Lower lobe of right lung (tissue), 2 donors: ENCODE measurements around the gene ASB6. TPM values are rescaled to one million over a fixed set of nuclear protein-coding genes. Genes with fewer than 3 reads are reported as not detected.

Experiments used
- ATAC-seq, 2 donors: fragments of 200-7000 bp; cut with Tn5 transposase; one replicate each; pipeline ENCODE4 v1.9.1; 2020 to 2022; ENCODE audit warnings: mild to moderate bottlenecking in 2 of 2, moderate library complexity in 2 of 2
- DNase-seq: peaks from one replicate; pipeline ENCODE4 v3.0.0-alpha.2; 2020
- H3K27ac ChIP-seq: fragments of 200-600 bp; one replicate; pipeline ENCODE4 v1.8.0; 2022
- H3K27me3 ChIP-seq: fragments of 200-600 bp; one replicate; pipeline ENCODE4 v1.8.0; 2022; ENCODE audit warnings: low read depth
- H3K36me3 ChIP-seq: fragments of 200-600 bp; one replicate; pipeline ENCODE4 v1.8.0; 2022; ENCODE audit warnings: mild to moderate bottlenecking
- H3K4me1 ChIP-seq: fragments of 200-600 bp; one replicate; pipeline ENCODE4 v1.8.0; 2022
- H3K4me3 ChIP-seq: fragments of 200-600 bp; one replicate; pipeline ENCODE4 v1.8.0; 2022; ENCODE audit warnings: mild to moderate bottlenecking
- H3K9me3 ChIP-seq: fragments of 200-600 bp; one replicate; pipeline ENCODE4 v1.8.0; 2022
- CTCF ChIP-seq: fragments of 200-600 bp; IDR thresholded peaks from one replicate; pipeline ENCODE4 v1.8.0; 2022; ENCODE audit warnings: antibody characterized with exemption, mild to moderate bottlenecking
- intact Hi-C: fragments of 100-400 bp; cut with DNase I; formaldehyde crosslinking; loops from one replicate; pipeline ENCODE4 v1.11.0; 2022
- total RNA-seq: library from RNA; stranded (reverse); fragmentation: NEBNext Ultra II Directional; extraction: Animal tissue kit (Norgen Biotek cat#: 25700); gene quantifications from one replicate; pipeline ENCODE4 v1.2.1, GENCODE V29; 2021
- donor health status: DM: no; HTN: yes; CAD: no; lungs with severe emphysema.

Gene ASB6
- total RNA-seq, 1 donor from 2014 or later, result 14.6 TPM

- no peak for DNase-seq
Observed at GRCh38 chr9:129669141-129669718, 27.3 kb upstream of the ASB6 start.

GRCh38 chr9:129667850-129668249 lies 25.9 kb upstream of the ASB6 start:
- no peak for DNase-seq
- H3K27ac ChIP-seq, result no peak overlapping the region
- H3K36me3 ChIP-seq, result no peaks in the 10 kb centered on the region
- ATAC-seq, result no peak
- H3K9me3 ChIP-seq, result no peaks in the 10 kb centered on the region
- TF ChIP-seq CTCF, result no peak
- no peak overlapping the region for H3K4me3 ChIP-seq
- peaks cover 3% of the 10 kb centered on the region for H3K4me1 ChIP-seq
- peaks cover 36% of the 10 kb centered on the region for H3K27me3 ChIP-seq
- intact Hi-C loops, result no loop called here

More at GRCh38 chr9:129669141-129669718, 27.3 kb upstream of the ASB6 start:
- no peaks in the 10 kb centered on the region for H3K9me3 ChIP-seq
- peaks cover 3% of the 10 kb centered on the region for H3K4me1 ChIP-seq
- H3K4me3 ChIP-seq, result no peak overlapping the region
- no peak for ATAC-seq
- no peak for TF ChIP-seq CTCF
- no peaks in the 10 kb centered on the region for H3K36me3 ChIP-seq
- H3K27me3 ChIP-seq, result peaks cover 36% of the 10 kb centered on the region
- intact Hi-C loops, result no loop called here
- H3K27ac ChIP-seq, result no peak overlapping the region

- Histone ChIP-seq H3K9me3 (no peaks in the 10 kb centered on the region), H3K27ac (no peak overlapping the region), H3K36me3 (no peaks in the 10 kb centered on the region), H3K4me1 (peaks cover 3% of the 10 kb centered on the region), H3K27me3 (peaks cover 36% of the 10 kb centered on the region), H3K4me3 (no peak overlapping the region)
- intact Hi-C loops, result no loop called here
- ATAC-seq, result no peak
- no peak for TF ChIP-seq CTCF
- DNase-seq, result no peak
Observed at GRCh38 chr9:129667378-129667777, 25.4 kb upstream of the ASB6 start.

GRCh38 chr9:129666575-129666974 lies 24.6 kb upstream of the ASB6 start:
- peaks cover 36% of the 10 kb centered on the region for H3K27me3 ChIP-seq
- TF ChIP-seq CTCF, result no peak
- intact Hi-C loops, result no loop called here
- H3K9me3 ChIP-seq, result no peaks in the 10 kb centered on the region
- peaks cover 3% of the 10 kb centered on the region for H3K4me1 ChIP-seq
- no peak for DNase-seq
- H3K27ac ChIP-seq, result no peak overlapping the region
- H3K4me3 ChIP-seq, result peak overlapping the region; percentile 30
- no peak for ATAC-seq
- H3K36me3 ChIP-seq, result no peaks in the 10 kb centered on the region

- H3K9me3 ChIP-seq, result no peaks in the 10 kb centered on the region
- no peaks in the 10 kb centered on the region for H3K36me3 ChIP-seq
- no peak for TF ChIP-seq CTCF
- peaks cover 36% of the 10 kb centered on the region for H3K27me3 ChIP-seq
- ATAC-seq (no peak), DNase-seq (no peak)
- no peak overlapping the region for H3K27ac ChIP-seq
- intact Hi-C loops, result no loop called here
- peaks cover 3% of the 10 kb centered on the region for H3K4me1 ChIP-seq
- peak overlapping the region; percentile 47 for H3K4me3 ChIP-seq
Observed at GRCh38 chr9:129665814-129666520, 24.0 kb upstream of the ASB6 start.
